SH-SY5Y (cell line): ENCODE data around the gene EML2.

Experiments used
- GATA2 ChIP-seq: IDR thresholded peaks from 2 replicates; pipeline ENCODE4 v1.6.1; 2011; ENCODE audit warnings: mild to moderate bottlenecking, low read depth, low read length
- GATA3 ChIP-seq: IDR thresholded peaks from 2 replicates; pipeline ENCODE4 v1.6.1; 2011; ENCODE audit warnings: low read depth, mild to moderate bottlenecking, low read length, moderate library complexity

DNA sequence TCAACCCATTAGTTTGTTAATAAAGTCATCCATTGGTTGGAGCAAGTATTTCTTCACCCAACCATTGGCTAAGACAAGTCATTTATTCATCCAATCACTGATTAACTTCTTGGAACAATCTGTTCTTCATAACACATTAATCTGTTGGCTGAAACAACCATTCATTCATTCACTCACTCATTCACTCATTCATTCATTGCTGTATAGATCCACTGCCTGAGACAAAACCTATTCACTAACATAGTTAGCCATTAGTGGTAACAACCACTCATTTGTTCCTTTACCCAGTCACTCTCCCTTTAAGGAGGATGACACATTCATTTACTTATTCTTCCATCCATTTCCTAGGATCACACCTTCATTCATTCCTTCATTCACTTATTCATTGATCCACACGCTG, 15.2 kb downstream of the EML2 start:
- TF ChIP-seq GATA3 = no peak
- no peak for TF ChIP-seq GATA2
